Measurements from ENCODE around the gene TIMM10. TPM values are rescaled to one million over a fixed set of nuclear protein-coding genes. Genes with fewer than 3 reads are reported as not detected.

TIMM10 gene
- total RNA-seq, 3 donors from 2014 or later, result 25.5 to 50.1 (median 49.9) TPM

- intact Hi-C loops (cut with DNase I, micrococcal nuclease), result no loop called here
- TF ChIP-seq, protein P1, sequence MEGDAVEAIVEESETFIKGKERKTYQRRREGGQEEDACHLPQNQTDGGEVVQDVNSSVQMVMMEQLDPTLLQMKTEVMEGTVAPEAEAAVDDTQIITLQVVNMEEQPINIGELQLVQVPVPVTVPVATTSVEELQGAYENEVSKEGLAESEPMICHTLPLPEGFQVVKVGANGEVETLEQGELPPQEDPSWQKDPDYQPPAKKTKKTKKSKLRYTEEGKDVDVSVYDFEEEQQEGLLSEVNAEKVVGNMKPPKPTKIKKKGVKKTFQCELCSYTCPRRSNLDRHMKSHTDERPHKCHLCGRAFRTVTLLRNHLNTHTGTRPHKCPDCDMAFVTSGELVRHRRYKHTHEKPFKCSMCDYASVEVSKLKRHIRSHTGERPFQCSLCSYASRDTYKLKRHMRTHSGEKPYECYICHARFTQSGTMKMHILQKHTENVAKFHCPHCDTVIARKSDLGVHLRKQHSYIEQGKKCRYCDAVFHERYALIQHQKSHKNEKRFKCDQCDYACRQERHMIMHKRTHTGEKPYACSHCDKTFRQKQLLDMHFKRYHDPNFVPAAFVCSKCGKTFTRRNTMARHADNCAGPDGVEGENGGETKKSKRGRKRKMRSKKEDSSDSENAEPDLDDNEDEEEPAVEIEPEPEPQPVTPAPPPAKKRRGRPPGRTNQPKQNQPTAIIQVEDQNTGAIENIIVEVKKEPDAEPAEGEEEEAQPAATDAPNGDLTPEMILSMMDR (IDR thresholded peaks at IDR 0.05), result no peak
- no peak for DNase-seq
- Histone ChIP-seq H3K9me3 (no peaks in the 10 kb centered on the region), H3K4me3 (no peak overlapping the region), H3K36me3 (ENCODE audit: low read depth) (no peaks in the 10 kb centered on the region), H3K4me1 (ENCODE audit: low read depth) (no peaks in the 10 kb centered on the region)
- ATAC-seq, result no peak
Measured at GRCh38 chr11:57555393-57555792, 24.8 kb upstream of the TIMM10 start.

DNA sequence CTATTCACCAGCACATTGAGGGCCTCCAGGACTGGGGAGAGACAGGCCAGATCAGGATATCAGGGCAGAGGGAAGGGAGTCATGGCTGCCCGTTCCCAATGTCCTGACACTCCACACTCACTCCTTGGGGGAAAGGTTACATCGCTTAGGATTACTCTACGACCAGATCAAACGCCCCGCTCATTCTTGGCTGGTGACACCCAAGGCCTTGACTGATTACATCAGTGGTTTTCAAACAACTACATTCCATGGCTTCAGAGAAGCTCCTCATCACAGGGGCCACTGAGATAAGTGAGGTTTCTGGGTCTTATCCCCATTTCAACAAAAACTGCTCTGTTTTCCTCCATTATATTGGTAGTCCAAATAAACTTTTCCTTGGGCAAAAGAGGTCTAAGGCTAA lies 21.9 kb upstream of the TIMM10 start:
- Histone ChIP-seq H3K36me3 (ENCODE audit: low read depth) (no peaks in the 10 kb centered on the region), H3K4me3 (no peak overlapping the region), H3K4me1 (ENCODE audit: low read depth) (no peaks in the 10 kb centered on the region), H3K9me3 (no peaks in the 10 kb centered on the region)
- TF ChIP-seq, protein P1 (IDR thresholded peaks at IDR 0.05), result no peak
- intact Hi-C loops (cut with DNase I, micrococcal nuclease), result no loop called here
- ATAC-seq, result no peak
- DNase-seq, result no peak

DNA sequence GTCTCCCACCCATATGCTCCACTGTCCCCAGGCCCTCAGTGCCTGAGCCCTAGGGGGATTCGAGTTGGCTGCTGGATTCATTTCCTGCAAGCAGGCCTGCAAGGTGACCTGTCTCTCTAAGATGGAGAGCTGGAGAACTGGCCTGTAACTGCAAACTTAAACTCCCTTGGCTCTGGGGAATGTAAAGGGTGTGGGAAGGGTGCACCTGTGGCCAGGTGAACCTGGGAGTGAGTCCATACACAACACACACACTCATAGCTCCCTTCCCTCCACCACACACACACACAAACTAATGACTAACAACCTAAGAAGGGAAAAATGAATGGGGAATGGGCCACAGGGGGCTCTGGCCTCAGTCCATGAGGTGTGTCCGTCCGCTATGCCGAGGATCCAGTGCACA lies 21.4 kb upstream of the TIMM10 start:
- intact Hi-C loops (cut with DNase I, micrococcal nuclease), result no loop called here
- Histone ChIP-seq H3K36me3 (ENCODE audit: low read depth) (no peaks in the 10 kb centered on the region), H3K9me3 (no peaks in the 10 kb centered on the region)

DNA sequence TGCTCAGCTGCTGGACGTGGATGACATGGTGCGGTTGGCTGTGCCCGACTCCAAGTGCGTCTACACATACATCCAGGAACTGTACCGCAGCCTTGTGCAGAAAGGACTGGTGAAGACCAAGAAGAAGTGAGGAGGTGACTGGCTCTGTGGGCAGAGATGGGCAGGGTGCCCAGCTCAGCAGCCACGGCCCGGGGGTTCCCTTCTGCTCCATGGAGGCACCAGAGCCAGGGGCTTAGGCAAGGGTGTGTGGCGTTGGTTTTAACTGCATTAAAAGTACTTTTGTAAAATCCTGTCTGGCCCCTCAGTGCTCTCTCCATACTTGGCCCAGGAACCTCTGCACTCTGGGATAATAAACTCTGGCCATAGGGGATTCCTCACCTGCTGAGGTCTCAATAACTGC lies 19.4 kb upstream of the TIMM10 start:
- Histone ChIP-seq H3K4me3 (no peak overlapping the region), H3K9me3 (no peaks in the 10 kb centered on the region), H3K36me3 (ENCODE audit: low read depth) (no peaks in the 10 kb centered on the region), H3K4me1 (ENCODE audit: low read depth) (no peaks in the 10 kb centered on the region)
- intact Hi-C loops (cut with DNase I, micrococcal nuclease), result no loop called here
- TF ChIP-seq, protein P1 (IDR thresholded peaks at IDR 0.05), result no peak
- ATAC-seq (no peak), DNase-seq (no peak)

More for the DNA sequence above, 21.4 kb upstream of the TIMM10 start:
- TF ChIP-seq, protein P1 (IDR thresholded peaks at IDR 0.05), result no peak
- Histone ChIP-seq H3K4me3 (no peak overlapping the region), H3K4me1 (ENCODE audit: low read depth) (no peaks in the 10 kb centered on the region)
- ATAC-seq (no peak), DNase-seq (no peak)

- Histone ChIP-seq H3K4me1 (ENCODE audit: low read depth) (no peaks in the 10 kb centered on the region), H3K36me3 (ENCODE audit: low read depth) (no peaks in the 10 kb centered on the region), H3K4me3 (no peak overlapping the region), H3K9me3 (no peaks in the 10 kb centered on the region)
- TF ChIP-seq, protein P1 (IDR thresholded peaks at IDR 0.05), result no peak
- ATAC-seq (peak; percentile 37), DNase-seq (no peak)
- intact Hi-C loops (cut with DNase I, micrococcal nuclease), result no loop called here
Measured at GRCh38 chr11:57547854-57548377, 17.4 kb upstream of the TIMM10 start.
